MCF 10A (cell line): ENCODE data around the gene GPR146. TPM values are rescaled to one million over a fixed set of nuclear protein-coding genes. Genes with fewer than 3 reads are reported as not detected.

ENCODE experiments used
- BruUV-seq: library from RNA; stranded (reverse); fragments of 400-500 nt; replicated peaks from 2 replicates; lab custom pipeline; 2021; lab: Mats Ljungman, UMichigan
- CTCF ChIA-PET: fragments of 300-600 bp; sonication (Branson Sonifier 250); formaldehyde crosslinking; extraction: SDS; loops from one replicate; lab custom pipeline; 2021; ENCODE audit warnings: antibody characterized with exemption, inconsistent platforms; lab: Yijun Ruan, JAX
- POLR2A ChIA-PET: fragments of 300-600, 350-650 bp; sonication (Branson Sonifier 250); formaldehyde crosslinking; extraction: SDS; loops from one replicate; lab custom pipeline; 2020; ENCODE audit warnings: antibody characterized with exemption, inconsistent platforms; lab: Yijun Ruan, JAX
- DNase-seq: peaks from one replicate; pipeline ENCODE4 v3.0.0-alpha.2; 2018; ENCODE audit not compliant: unreplicated experiment
- H3K27ac Mint-ChIP-seq: one replicate; pipeline ENCODE4 v1.8.0; 2022; ENCODE audit warnings: mild to moderate bottlenecking, low read depth, mixed read lengths; ENCODE audit not compliant: unreplicated experiment
- H3K27me3 Mint-ChIP-seq: one replicate; pipeline ENCODE4 v1.8.0; 2022; ENCODE audit warnings: mixed read lengths; ENCODE audit not compliant: insufficient read depth, unreplicated experiment
- H3K36me3 Mint-ChIP-seq: one replicate; pipeline ENCODE4 v1.8.0; 2022; ENCODE audit warnings: mild to moderate bottlenecking, moderate library complexity, mixed read lengths; ENCODE audit not compliant: insufficient read depth, unreplicated experiment
- H3K4me1 Mint-ChIP-seq: one replicate; pipeline ENCODE4 v1.8.0; 2022; ENCODE audit warnings: mixed read lengths; ENCODE audit not compliant: insufficient read depth, unreplicated experiment
- H3K4me3 Mint-ChIP-seq: one replicate; pipeline ENCODE4 v1.8.0; 2022; ENCODE audit warnings: mild to moderate bottlenecking, moderate library complexity, mixed read lengths; ENCODE audit not compliant: unreplicated experiment
- H3K9me3 Mint-ChIP-seq: one replicate; pipeline ENCODE4 v1.8.0; 2022; ENCODE audit warnings: mixed read lengths; ENCODE audit not compliant: unreplicated experiment
- intact Hi-C: fragments of 100-400 bp; cut with micrococcal nuclease; formaldehyde crosslinking; loops from 2 replicates; pipeline ENCODE4 v1.14.1; 2022
- total RNA-seq: library from RNA; stranded (reverse); gene quantifications from 2 replicates; pipeline ENCODE4 v1.2.3, GENCODE V29; 2022
- TF ChIP-seq, protein P1 (sequence below): fragments of 200-600 bp; IDR thresholded peaks from one replicate; pipeline ENCODE4 v1.8.0; 2022; ENCODE audit warnings: antibody characterized with exemption, mild to moderate bottlenecking; ENCODE audit not compliant: unreplicated experiment

GPR146 gene
- total RNA-seq, 1 experiment from 2014 or later = not detected

DNA sequence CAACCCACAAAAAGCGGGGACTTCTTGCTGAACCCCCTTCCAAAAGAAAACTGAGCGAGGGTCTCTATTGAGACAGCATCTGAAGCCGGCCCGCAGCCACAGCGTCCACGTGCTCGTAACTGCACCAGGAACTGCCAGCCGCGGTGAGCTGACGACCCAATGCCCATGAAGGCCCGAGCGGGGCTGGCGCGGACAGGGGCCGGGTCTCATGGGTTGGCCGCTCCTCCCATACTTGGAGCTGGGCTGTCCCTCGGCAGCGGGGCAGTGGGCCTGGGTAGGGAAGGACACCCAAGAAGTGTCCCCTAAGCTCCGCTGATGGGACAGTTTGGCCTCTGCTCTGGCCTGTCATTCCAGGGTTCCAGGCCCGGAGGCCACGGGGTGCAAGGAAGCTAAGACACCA, 39.0 kb upstream of the GPR146 start:
- DNase-seq = no peak
- peaks cover 14% of the 10 kb centered on the region for H3K36me3 Mint-ChIP-seq
- POLR2A ChIA-PET = no interaction called here
- no peaks in the 10 kb centered on the region for H3K4me1 Mint-ChIP-seq
- no peaks in the 10 kb centered on the region for H3K27me3 Mint-ChIP-seq
- TF ChIP-seq, protein P1, sequence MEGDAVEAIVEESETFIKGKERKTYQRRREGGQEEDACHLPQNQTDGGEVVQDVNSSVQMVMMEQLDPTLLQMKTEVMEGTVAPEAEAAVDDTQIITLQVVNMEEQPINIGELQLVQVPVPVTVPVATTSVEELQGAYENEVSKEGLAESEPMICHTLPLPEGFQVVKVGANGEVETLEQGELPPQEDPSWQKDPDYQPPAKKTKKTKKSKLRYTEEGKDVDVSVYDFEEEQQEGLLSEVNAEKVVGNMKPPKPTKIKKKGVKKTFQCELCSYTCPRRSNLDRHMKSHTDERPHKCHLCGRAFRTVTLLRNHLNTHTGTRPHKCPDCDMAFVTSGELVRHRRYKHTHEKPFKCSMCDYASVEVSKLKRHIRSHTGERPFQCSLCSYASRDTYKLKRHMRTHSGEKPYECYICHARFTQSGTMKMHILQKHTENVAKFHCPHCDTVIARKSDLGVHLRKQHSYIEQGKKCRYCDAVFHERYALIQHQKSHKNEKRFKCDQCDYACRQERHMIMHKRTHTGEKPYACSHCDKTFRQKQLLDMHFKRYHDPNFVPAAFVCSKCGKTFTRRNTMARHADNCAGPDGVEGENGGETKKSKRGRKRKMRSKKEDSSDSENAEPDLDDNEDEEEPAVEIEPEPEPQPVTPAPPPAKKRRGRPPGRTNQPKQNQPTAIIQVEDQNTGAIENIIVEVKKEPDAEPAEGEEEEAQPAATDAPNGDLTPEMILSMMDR = no peak
- no peak overlapping the region for H3K4me3 Mint-ChIP-seq
- intact Hi-C loops = no loop called here
- H3K9me3 Mint-ChIP-seq = no peaks in the 10 kb centered on the region
- no peak overlapping the region for H3K27ac Mint-ChIP-seq
- CTCF ChIA-PET = interaction anchor here (0.6 to 1.1 kb wide), 2 partner anchors 10 to 153 kb away, joined by 3 to 4 read pairs; no protein-coding TSS in a partner anchor
- BruUV-seq = no TSS peak

GRCh38 chr7:1007901-1008300, 36.4 kb upstream of the GPR146 start:
- TF ChIP-seq, protein P1 = no peak
- BruUV-seq = no TSS peak
- DNase-seq = no peak
- ChIA-PET POLR2A (no interaction called here), CTCF (interaction anchor here (0.5 to 0.9 kb wide), 3 partner anchors 15 to 80 kb away, joined by 3 to 4 read pairs (median 3); no protein-coding TSS in a partner anchor)
- Mint-ChIP-seq H3K36me3 (peaks cover 5% of the 10 kb centered on the region), H3K4me1 (peaks cover 8% of the 10 kb centered on the region), H3K27ac (no peak overlapping the region), H3K27me3 (no peaks in the 10 kb centered on the region), H3K4me3 (no peak overlapping the region), H3K9me3 (no peaks in the 10 kb centered on the region)
- intact Hi-C loops = no loop called here

- POLR2A ChIA-PET = no interaction called here
Measured at GRCh38 chr7:1008733-1009363, 35.5 kb upstream of the GPR146 start.

DNA sequence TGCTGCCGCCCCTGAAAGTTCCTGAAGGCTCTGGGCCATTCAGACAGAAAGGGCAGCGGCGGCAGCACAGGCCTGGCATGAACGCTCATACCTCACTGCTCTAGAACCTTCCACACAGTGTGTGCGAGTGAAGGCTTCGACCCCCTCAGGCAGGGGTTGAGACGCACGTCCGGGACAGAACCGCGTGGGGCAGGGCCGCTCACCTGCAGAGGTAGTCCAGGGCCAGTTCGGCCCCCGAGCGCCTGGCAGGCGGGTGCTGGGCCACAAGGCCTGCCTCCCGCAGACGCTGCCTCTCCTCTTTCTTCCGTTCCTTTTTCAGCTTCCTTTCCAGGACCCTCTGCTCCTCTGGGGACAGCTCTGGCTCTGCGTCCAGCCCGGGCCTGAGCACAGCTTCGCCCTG, 34.6 kb upstream of the GPR146 start:
- no TSS peak for BruUV-seq
- ChIA-PET POLR2A (no interaction called here), CTCF (interaction anchor here (0.6 kb wide), 1 partner anchor 16 kb away, joined by 3 read pairs; no protein-coding TSS in a partner anchor)
- Mint-ChIP-seq H3K4me1 (peaks cover 8% of the 10 kb centered on the region), H3K4me3 (no peak overlapping the region), H3K27ac (no peak overlapping the region), H3K9me3 (no peaks in the 10 kb centered on the region), H3K27me3 (no peaks in the 10 kb centered on the region), H3K36me3 (peaks cover 10% of the 10 kb centered on the region)
- intact Hi-C loops = no loop called here
- TF ChIP-seq, protein P1 = no peak
- DNase-seq = no peak

More at GRCh38 chr7:1008733-1009363, 35.5 kb upstream of the GPR146 start:
- Mint-ChIP-seq H3K27me3 (no peaks in the 10 kb centered on the region), H3K4me1 (peaks cover 8% of the 10 kb centered on the region), H3K4me3 (no peak overlapping the region), H3K9me3 (no peaks in the 10 kb centered on the region), H3K36me3 (peaks cover 6% of the 10 kb centered on the region), H3K27ac (no peak overlapping the region)
- TF ChIP-seq, protein P1 = no peak
- BruUV-seq = no TSS peak
- CTCF ChIA-PET = interaction anchor here (0.9 kb wide), 1 partner anchor 16 kb away, joined by 4 read pairs; no protein-coding TSS in a partner anchor
- intact Hi-C loops = no loop called here
- DNase-seq = no peak
